ENCODE data around the gene OR51S1. TPM values are rescaled to one million over a fixed set of nuclear protein-coding genes. Genes with fewer than 3 reads are reported as not detected.
"Not testable (repeated sequence)": the region's sequence is repeated elsewhere in the genome, so short reads cannot be mapped to it uniquely, and the experiment has no call there.

OR51S1 gene
- total and polyA plus RNA-seq, 12 donors: not detected

DNA sequence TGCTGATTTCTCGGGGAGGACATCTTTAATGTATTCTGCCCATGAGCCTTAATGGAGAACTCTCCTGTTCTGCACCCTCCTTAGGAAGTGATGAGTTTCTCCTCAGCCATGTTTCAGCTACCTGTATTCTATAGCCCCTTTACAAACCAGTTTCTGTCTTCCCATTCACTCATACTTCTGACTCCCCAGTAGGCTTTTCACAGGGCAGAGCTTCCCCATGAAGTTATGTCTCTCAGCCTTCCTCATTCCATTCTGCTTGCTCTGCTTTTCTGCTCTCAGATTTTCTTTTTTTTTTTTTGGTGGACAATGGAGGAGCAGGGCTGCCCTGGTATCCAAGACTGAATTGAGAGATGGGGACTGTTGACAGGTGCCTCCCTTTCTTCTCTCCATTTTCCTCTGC lies 40.5 kb downstream of the OR51S1 start:
- ATAC-seq (no peak), DNase-seq (no peak)
- no peaks in the 10 kb centered on the region for H3K36me3 ChIP-seq
- no peaks in the 10 kb centered on the region for H3K4me1 ChIP-seq
- H3K27ac ChIP-seq: no peak overlapping the region
- 79 to 82% methylated on average over 1 of the region's 1 CpG for WGBS, 2 donors
- intact Hi-C loops (cut with DNase I): no loop called here
- no peak overlapping the region for H3K4me3 ChIP-seq
- H3K9me3 ChIP-seq: no peaks in the 10 kb centered on the region
- TF ChIP-seq, protein P1, sequence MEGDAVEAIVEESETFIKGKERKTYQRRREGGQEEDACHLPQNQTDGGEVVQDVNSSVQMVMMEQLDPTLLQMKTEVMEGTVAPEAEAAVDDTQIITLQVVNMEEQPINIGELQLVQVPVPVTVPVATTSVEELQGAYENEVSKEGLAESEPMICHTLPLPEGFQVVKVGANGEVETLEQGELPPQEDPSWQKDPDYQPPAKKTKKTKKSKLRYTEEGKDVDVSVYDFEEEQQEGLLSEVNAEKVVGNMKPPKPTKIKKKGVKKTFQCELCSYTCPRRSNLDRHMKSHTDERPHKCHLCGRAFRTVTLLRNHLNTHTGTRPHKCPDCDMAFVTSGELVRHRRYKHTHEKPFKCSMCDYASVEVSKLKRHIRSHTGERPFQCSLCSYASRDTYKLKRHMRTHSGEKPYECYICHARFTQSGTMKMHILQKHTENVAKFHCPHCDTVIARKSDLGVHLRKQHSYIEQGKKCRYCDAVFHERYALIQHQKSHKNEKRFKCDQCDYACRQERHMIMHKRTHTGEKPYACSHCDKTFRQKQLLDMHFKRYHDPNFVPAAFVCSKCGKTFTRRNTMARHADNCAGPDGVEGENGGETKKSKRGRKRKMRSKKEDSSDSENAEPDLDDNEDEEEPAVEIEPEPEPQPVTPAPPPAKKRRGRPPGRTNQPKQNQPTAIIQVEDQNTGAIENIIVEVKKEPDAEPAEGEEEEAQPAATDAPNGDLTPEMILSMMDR (IDR thresholded peaks at IDR 0.05): no peak
- H3K27me3 ChIP-seq: no peaks in the 10 kb centered on the region

DNA sequence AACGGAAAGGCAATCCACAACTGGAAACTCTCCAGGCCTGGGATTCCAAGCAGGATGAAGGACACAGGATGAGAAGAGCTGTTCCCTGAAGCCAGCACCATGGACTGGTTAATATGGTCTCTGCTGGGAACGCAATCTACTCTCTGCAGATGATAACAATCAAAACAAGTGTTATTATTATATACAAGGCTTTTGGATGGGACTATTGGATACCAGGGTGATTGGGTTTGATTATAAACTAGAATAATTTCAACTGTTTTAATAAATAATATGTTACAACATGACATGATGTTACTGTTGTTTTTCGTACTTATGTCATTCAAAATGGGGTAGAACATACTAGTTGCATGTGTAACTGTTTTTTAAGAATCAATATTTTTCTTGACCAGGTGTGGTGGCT lies 44.7 kb downstream of the OR51S1 start, which contains the start of gene OR52R1:
Gene OR52R1, minus strand, starts transcription at position 101 of the 400 bp plus-strand sequence. Its CDS starts 0 bp downstream, at position 101.
- intact Hi-C loops (cut with DNase I): no loop called here
- Histone ChIP-seq H3K36me3 (no peaks in the 10 kb centered on the region), H3K9me3 (no peaks in the 10 kb centered on the region), H3K27ac (no peak within 1 kb of the TSS), H3K4me3 (no peak within 1 kb of the TSS), H3K27me3 (no peaks in the 10 kb centered on the region), H3K4me1 (no peaks in the 10 kb centered on the region)
- 74 to 92% methylated on average over 3 of the region's 3 CpGs for WGBS, 2 donors
- TF ChIP-seq, protein P1 (IDR thresholded peaks at IDR 0.05): no peak
- DNase-seq (no peak), ATAC-seq (no peak)

DNA sequence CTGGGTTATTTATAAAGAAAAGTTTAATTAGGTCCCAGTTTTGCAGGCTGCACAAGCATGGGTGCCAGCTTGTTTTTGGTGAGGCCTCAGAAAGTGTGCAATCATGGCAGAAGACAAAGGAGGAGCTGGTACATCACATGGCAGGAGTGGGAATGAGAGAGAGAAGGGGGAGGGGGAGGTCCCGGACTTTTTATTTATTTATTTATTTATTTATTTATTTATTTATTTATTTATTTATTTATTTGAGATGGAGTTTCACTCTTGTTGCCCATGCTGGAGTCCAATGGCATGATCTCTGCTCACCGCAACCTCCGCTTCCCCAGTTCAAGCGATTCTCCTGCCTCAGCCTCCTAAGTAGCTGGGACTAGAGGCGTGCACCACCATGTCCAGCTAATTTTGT lies 47.7 kb downstream of the OR51S1 start:
- H3K27me3 ChIP-seq, H3K9me3 ChIP-seq, H3K36me3 ChIP-seq, H3K4me1 ChIP-seq, H3K4me3 ChIP-seq, DNase-seq, H3K27ac ChIP-seq, ATAC-seq: not testable (repeated sequence)
- 75 to 76% methylated on average over 5 of the region's 5 CpGs for WGBS, 2 donors
- intact Hi-C loops (cut with DNase I): loop anchor here in 1 of 10 donors (1.0 kb wide), 1 partner anchor 132 kb away; no protein-coding TSS in a partner anchor

DNA sequence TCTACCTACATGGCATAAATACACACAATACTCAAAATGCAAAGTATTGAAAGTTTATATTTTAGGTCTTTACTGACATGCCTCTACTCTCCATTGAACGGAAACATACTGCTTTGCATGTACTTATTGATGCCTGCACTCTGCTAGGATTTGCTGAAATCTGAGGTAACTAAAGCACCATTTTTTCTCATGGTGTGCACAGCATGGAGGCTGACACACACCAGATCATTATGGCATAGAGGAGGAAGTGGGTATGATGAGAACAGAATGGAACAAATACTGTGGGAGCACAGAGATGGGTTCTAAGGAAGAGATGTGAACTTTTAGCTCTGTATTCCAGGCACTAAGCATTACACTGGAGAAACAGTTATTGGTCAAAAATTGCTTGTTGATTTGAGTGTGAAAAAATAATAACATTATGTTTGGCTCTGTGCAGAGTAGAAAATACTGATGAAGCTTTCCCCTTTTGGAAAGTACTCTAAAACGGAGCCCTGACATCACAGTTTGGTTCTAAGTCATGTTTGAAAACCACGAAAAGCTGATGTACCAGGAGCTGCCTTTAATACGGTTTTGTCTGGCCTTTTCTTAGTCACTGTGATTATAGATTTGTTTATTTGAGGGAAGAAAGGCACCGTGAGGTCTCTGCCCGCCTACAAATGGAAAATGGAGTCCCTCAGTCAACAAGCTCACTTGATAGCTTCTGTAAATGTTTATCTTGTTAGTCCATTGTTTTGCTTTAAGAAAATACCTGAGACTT lies 50.4 kb downstream of the OR51S1 start:
- no peak overlapping the region for H3K4me3 ChIP-seq
- H3K36me3 ChIP-seq: no peaks in the 10 kb centered on the region
- no peaks in the 10 kb centered on the region for H3K9me3 ChIP-seq
- 81 to 83% methylated on average over 6 of the region's 6 CpGs for WGBS, 2 donors
- TF ChIP-seq, protein P1 (IDR thresholded peaks at IDR 0.05): no peak
- ATAC-seq (no peak), DNase-seq (no peak)
- H3K27me3 ChIP-seq: no peaks in the 10 kb centered on the region
- H3K27ac ChIP-seq: no peak overlapping the region
- H3K4me1 ChIP-seq: no peaks in the 10 kb centered on the region
- intact Hi-C loops (cut with DNase I): no loop called here

Other genes with a start within 250 kb of the OR51S1 start
- 10 to 100 TPM in 6 of 10 donors, 1 to 10 TPM in 4; 6.4 to 12.8 (median 10.5) TPM for gene TRIM68, start 241.0 kb downstream of the OR51S1 start, total RNA-seq
- 1 to 10 TPM; 3.5 to 5.3 TPM for gene TRIM68, start 241.0 kb downstream of the OR51S1 start, polyA plus RNA-seq
- not detected for gene OR51D1, start 211.7 kb downstream of the OR51S1 start, total RNA-seq
- not detected for gene OR51D1, start 211.7 kb downstream of the OR51S1 start, polyA plus RNA-seq
- gene OR51E1, start 205.2 kb downstream of the OR51S1 start, total RNA-seq: 1 to 10 TPM in 9 of 10 donors, under 1 TPM in 1; 0.68 to 3.4 (median 1.6) TPM
- 1 to 10 TPM; 2.3 to 2.6 TPM for gene OR51E1, start 205.2 kb downstream of the OR51S1 start, polyA plus RNA-seq
- gene OR51E2, start 151.4 kb downstream of the OR51S1 start, total RNA-seq: under 1 TPM in 4 of 10 donors, not detected in 6; 0.12 to 0.25 (median 0.16) TPM
- under 1 TPM; 0.07 to 0.25 TPM for gene OR51E2, start 151.4 kb downstream of the OR51S1 start, polyA plus RNA-seq
- gene MMP26, start 144.4 kb downstream of the OR51S1 start, total RNA-seq: not detected
- not detected for gene MMP26, start 144.4 kb downstream of the OR51S1 start, polyA plus RNA-seq
- gene OR51F1, start 79.3 kb downstream of the OR51S1 start, total RNA-seq: not detected
- not detected for gene OR51F1, start 79.3 kb downstream of the OR51S1 start, polyA plus RNA-seq
- gene OR52R1, start 44.8 kb downstream of the OR51S1 start, total RNA-seq: not detected
- not detected for gene OR52R1, start 44.8 kb downstream of the OR51S1 start, polyA plus RNA-seq
- not detected for gene OR51F2, start 27.9 kb downstream of the OR51S1 start, total RNA-seq
- not detected for gene OR51F2, start 27.9 kb downstream of the OR51S1 start, polyA plus RNA-seq
- not detected for gene OR51T1, start 32.7 kb upstream of the OR51S1 start, total RNA-seq
- not detected for gene OR51T1, start 32.7 kb upstream of the OR51S1 start, polyA plus RNA-seq
- not detected for gene OR51A7, start 54.6 kb upstream of the OR51S1 start, total RNA-seq
- not detected for gene OR51A7, start 54.6 kb upstream of the OR51S1 start, polyA plus RNA-seq
- gene OR51G2, start 70.1 kb upstream of the OR51S1 start, total RNA-seq: not detected
- gene OR51G2, start 70.1 kb upstream of the OR51S1 start, polyA plus RNA-seq: not detected
- gene OR51G1, start 75.1 kb upstream of the OR51S1 start, total RNA-seq: not detected
- gene OR51G1, start 75.1 kb upstream of the OR51S1 start, polyA plus RNA-seq: not detected
- gene OR51A4, start 98.4 kb upstream of the OR51S1 start, total RNA-seq: not detected
- not detected for gene OR51A4, start 98.4 kb upstream of the OR51S1 start, polyA plus RNA-seq
- not detected for gene OR51A2, start 106.5 kb upstream of the OR51S1 start, total RNA-seq
- gene OR51A2, start 106.5 kb upstream of the OR51S1 start, polyA plus RNA-seq: not detected
- gene OR51L1, start 145.6 kb upstream of the OR51S1 start, total RNA-seq: not detected
- gene OR51L1, start 145.6 kb upstream of the OR51S1 start, polyA plus RNA-seq: not detected
- not detected for gene OR52J3, start 197.3 kb upstream of the OR51S1 start, total RNA-seq
- gene OR52J3, start 197.3 kb upstream of the OR51S1 start, polyA plus RNA-seq: not detected
- not detected for gene OR52E2, start 210.4 kb upstream of the OR51S1 start, total RNA-seq
- gene OR52E2, start 210.4 kb upstream of the OR51S1 start, polyA plus RNA-seq: not detected
- not detected for gene OR52E1, start 220.4 kb upstream of the OR51S1 start, total RNA-seq
- not detected for gene OR52E1, start 220.4 kb upstream of the OR51S1 start, polyA plus RNA-seq